ENCODE measurements around the gene ISCU.

DNA sequence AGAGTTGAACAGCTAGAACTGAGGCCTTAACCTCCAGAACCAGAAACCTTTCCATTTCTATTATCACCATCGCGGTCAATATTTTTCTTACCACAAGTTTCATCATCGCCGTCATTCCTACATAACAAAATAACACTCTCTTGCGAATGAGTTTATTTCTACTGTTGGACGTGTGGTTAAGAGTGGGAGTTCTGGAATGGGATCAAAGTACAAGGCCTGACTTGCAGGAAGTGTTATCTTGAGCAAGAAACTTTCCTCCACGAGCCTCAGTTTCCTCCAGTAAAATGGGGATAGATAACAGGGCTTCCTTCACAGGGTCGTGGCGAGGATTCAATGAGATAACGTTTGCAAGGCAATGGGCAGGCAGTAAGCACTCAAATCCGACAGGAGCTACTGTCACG, 2.1 kb upstream of the ISCU start:
- TF ChIP-seq, protein P1, sequence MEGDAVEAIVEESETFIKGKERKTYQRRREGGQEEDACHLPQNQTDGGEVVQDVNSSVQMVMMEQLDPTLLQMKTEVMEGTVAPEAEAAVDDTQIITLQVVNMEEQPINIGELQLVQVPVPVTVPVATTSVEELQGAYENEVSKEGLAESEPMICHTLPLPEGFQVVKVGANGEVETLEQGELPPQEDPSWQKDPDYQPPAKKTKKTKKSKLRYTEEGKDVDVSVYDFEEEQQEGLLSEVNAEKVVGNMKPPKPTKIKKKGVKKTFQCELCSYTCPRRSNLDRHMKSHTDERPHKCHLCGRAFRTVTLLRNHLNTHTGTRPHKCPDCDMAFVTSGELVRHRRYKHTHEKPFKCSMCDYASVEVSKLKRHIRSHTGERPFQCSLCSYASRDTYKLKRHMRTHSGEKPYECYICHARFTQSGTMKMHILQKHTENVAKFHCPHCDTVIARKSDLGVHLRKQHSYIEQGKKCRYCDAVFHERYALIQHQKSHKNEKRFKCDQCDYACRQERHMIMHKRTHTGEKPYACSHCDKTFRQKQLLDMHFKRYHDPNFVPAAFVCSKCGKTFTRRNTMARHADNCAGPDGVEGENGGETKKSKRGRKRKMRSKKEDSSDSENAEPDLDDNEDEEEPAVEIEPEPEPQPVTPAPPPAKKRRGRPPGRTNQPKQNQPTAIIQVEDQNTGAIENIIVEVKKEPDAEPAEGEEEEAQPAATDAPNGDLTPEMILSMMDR (IDR thresholded peaks at IDR 0.05), result no peak
- TF ChIP-seq POLR2A (IDR thresholded peaks at IDR 0.05), result no peak
